H9 (cell line): ENCODE results near the gene SLC2A10. TPM values are rescaled to one million over a fixed set of nuclear protein-coding genes. Genes with fewer than 3 reads are reported as not detected.
A peak's percentile ranks its signal among the peaks of the same experiment; 100 is the strongest.

ENCODE experiments used
- DNase-seq: peaks from one replicate; pipeline ENCODE4 v3.0.0-alpha.2; 2017
- H2AFZ ChIP-seq: one replicate; pipeline ENCODE4 v1.6.1; 2013; ENCODE audit warnings: mild to moderate bottlenecking, low read length, control low read depth, moderate library complexity
- H2AK5ac ChIP-seq: 2 replicates; pipeline ENCODE4 v1.6.1; 2013; ENCODE audit warnings: low read length, control low read depth, mixed read lengths; ENCODE audit not compliant: insufficient read length
- H2BK120ac ChIP-seq: one replicate; pipeline ENCODE4 v1.6.1; 2013; ENCODE audit warnings: low read depth, mild to moderate bottlenecking, low read length, control low read depth, inconsistent platforms; ENCODE audit not compliant: poor library complexity, severe bottlenecking
- H2BK12ac ChIP-seq: 2 replicates; pipeline ENCODE4 v1.6.1; 2013; ENCODE audit warnings: low read length, control low read depth, mixed read lengths, low read depth; ENCODE audit not compliant: insufficient read length
- H2BK15ac ChIP-seq: 2 replicates; pipeline ENCODE4 v1.6.1; 2013; ENCODE audit warnings: low read depth, low read length, control low read depth
- H2BK20ac ChIP-seq: one replicate; pipeline ENCODE4 v1.6.1; 2013; ENCODE audit warnings: low read depth, mild to moderate bottlenecking, low read length, control low read depth, inconsistent platforms; ENCODE audit not compliant: poor library complexity, severe bottlenecking
- H2BK5ac ChIP-seq: 2 replicates; pipeline ENCODE4 v1.6.1; 2013; ENCODE audit warnings: low read length, control low read depth, mixed read lengths; ENCODE audit not compliant: insufficient read length
- H3K14ac ChIP-seq: 2 replicates; pipeline ENCODE4 v1.6.1; 2013; ENCODE audit warnings: low read length, control low read depth; ENCODE audit not compliant: insufficient read depth
- H3K18ac ChIP-seq: 2 replicates; pipeline ENCODE4 v1.6.1; 2013; ENCODE audit warnings: low read depth, mild to moderate bottlenecking, mixed read lengths, low read length, control low read depth; ENCODE audit not compliant: insufficient read length
- H3K23ac ChIP-seq: 2 replicates; pipeline ENCODE4 v1.6.1; 2013; ENCODE audit warnings: low read length, control low read depth, mixed read lengths, low read depth; ENCODE audit not compliant: insufficient read length
- H3K23me2 ChIP-seq: 2 replicates; pipeline ENCODE4 v1.6.1; 2013; ENCODE audit warnings: low read depth, mild to moderate bottlenecking, mixed read lengths, low read length, control low read depth; ENCODE audit not compliant: insufficient read length, poor library complexity, severe bottlenecking
- H3K27ac ChIP-seq: 2 replicates; pipeline ENCODE4 v1.5.1; 2013; ENCODE audit warnings: low read length, control low read depth, mixed read lengths, low read depth; ENCODE audit not compliant: insufficient read length
- H3K27me3 ChIP-seq: 2 replicates; pipeline ENCODE4 v1.6.1; 2013; ENCODE audit warnings: low read length, control low read depth, inconsistent platforms; ENCODE audit not compliant: insufficient read depth
- H3K4ac ChIP-seq: 2 replicates; pipeline ENCODE4 v1.6.1; 2013; ENCODE audit warnings: low read depth, mild to moderate bottlenecking, control low read depth, inconsistent platforms, low read length, moderate library complexity
- H3K4me1 ChIP-seq: 2 replicates; pipeline ENCODE4 v1.6.1; 2013; ENCODE audit warnings: low read length, control low read depth, inconsistent platforms; ENCODE audit not compliant: insufficient read depth
- H3K4me2 ChIP-seq: 2 replicates; pipeline ENCODE4 v1.6.1; 2013; ENCODE audit warnings: low read length, control low read depth, mixed read lengths; ENCODE audit not compliant: insufficient read length, insufficient read depth
- H3K56ac ChIP-seq: 2 replicates; pipeline ENCODE4 v1.6.1; 2013; ENCODE audit warnings: low read depth, mild to moderate bottlenecking, mixed read lengths, low read length, control low read depth; ENCODE audit not compliant: insufficient read length
- H3K79me1 ChIP-seq: 2 replicates; pipeline ENCODE4 v1.6.1; 2013; ENCODE audit warnings: low read depth, mild to moderate bottlenecking, moderate library complexity, low read length, control low read depth, inconsistent platforms; ENCODE audit not compliant: insufficient read depth, poor library complexity, severe bottlenecking
- H3K79me2 ChIP-seq: 2 replicates; pipeline ENCODE4 v1.6.1; 2013; ENCODE audit warnings: low read length, control low read depth, inconsistent platforms; ENCODE audit not compliant: insufficient read depth
- H3K9ac ChIP-seq: 2 replicates; pipeline ENCODE4 v1.6.1; 2013; ENCODE audit warnings: low read length, control low read depth, mixed read lengths; ENCODE audit not compliant: insufficient read length; ENCODE audit errors: extremely low read depth
- H3K9me3 ChIP-seq: one replicate; pipeline ENCODE4 v1.6.1; 2013; ENCODE audit warnings: low read depth, low read length, inconsistent platforms; ENCODE audit not compliant: control insufficient read depth
- H3T11ph ChIP-seq: one replicate; pipeline ENCODE4 v1.6.1; 2013; ENCODE audit warnings: mild to moderate bottlenecking, low read length, control low read depth, inconsistent platforms
- H4K20me1 ChIP-seq: one replicate; pipeline ENCODE4 v1.6.1; 2013; ENCODE audit not compliant: control insufficient read depth, insufficient read length, insufficient read depth
- H4K5ac ChIP-seq: 2 replicates; pipeline ENCODE4 v1.6.1; 2013; ENCODE audit warnings: low read depth, mild to moderate bottlenecking, mixed read lengths, low read length, control low read depth; ENCODE audit not compliant: insufficient read length
- H4K8ac ChIP-seq: replicated peaks from 2 replicates; pipeline ENCODE4 v1.6.1; 2013; ENCODE audit warnings: low read length, control low read depth, mixed read lengths, low read depth; ENCODE audit not compliant: insufficient read length
- H4K91ac ChIP-seq: 2 replicates; pipeline ENCODE4 v1.6.1; 2013; ENCODE audit warnings: low read depth, mild to moderate bottlenecking, moderate library complexity, mixed read lengths, low read length, control low read depth; ENCODE audit not compliant: insufficient read length
- H3K27ac Mint-ChIP-seq, 3 experiments: 2 replicates in 2 of 3; 3 replicates in 1 of 3; pipeline ENCODE4 v1.8.0; 2020 to 2021; ENCODE audit warnings: mixed read lengths in 3 of 3, mild to moderate bottlenecking in 1 of 3, moderate library complexity in 1 of 3
- H3K27me3 Mint-ChIP-seq: 2 replicates; pipeline ENCODE4 v1.8.0; 2021; ENCODE audit warnings: low read depth, mild to moderate bottlenecking, moderate library complexity, mixed read lengths
- H3K36me3 Mint-ChIP-seq, 3 experiments: 2 replicates in 2 of 3; 3 replicates in 1 of 3; pipeline ENCODE4 v1.8.0; 2020 to 2021; ENCODE audit warnings: low read depth in 3 of 3, mixed read lengths in 3 of 3; ENCODE audit not compliant: insufficient read depth in 1 of 3
- H3K4me1 Mint-ChIP-seq, 2 experiments: 2 replicates each; pipeline ENCODE4 v1.8.0; 2020; ENCODE audit warnings: mixed read lengths in 2 of 2
- H3K4me3 Mint-ChIP-seq, 2 experiments: 2 replicates in 1 of 2; 3 replicates in 1 of 2; pipeline ENCODE4 v1.8.0; 2020 to 2021; ENCODE audit warnings: mild to moderate bottlenecking in 2 of 2, mixed read lengths in 2 of 2, moderate library complexity in 1 of 2
- H3K9me3 Mint-ChIP-seq, 2 experiments: 2 replicates in 1 of 2; 3 replicates in 1 of 2; pipeline ENCODE4 v1.8.0; 2020; ENCODE audit warnings: mild to moderate bottlenecking in 2 of 2, mixed read lengths in 2 of 2, moderate library complexity in 1 of 2
- WGBS: extraction: QIAGEN DNeasy Blood & Tissue Kit; methylation state at CpG from one replicate; pipeline ENCODE4 v1.1.7; 2013; ENCODE audit warnings: missing lambda C conversion rate, low lambda C conversion rate, mixed read lengths; ENCODE audit not compliant: insufficient read length; ENCODE audit errors: extremely low coverage; 5-methylcytosine and 5-hydroxymethylcytosine counted together
- total RNA-seq: library from RNA; stranded (reverse); gene quantifications from 2 replicates; pipeline ENCODE4 v1.2.1, GENCODE V29; 2021
- TF ChIP-seq, protein P1 (sequence below): fragments of 200-600 bp; sonication (generic); conservative IDR thresholded peaks from 3 replicates; pipeline ENCODE4 v1.8.0; 2021; ENCODE audit warnings: antibody characterized with exemption, mild to moderate bottlenecking

Gene SLC2A10
- total RNA-seq, 1 experiment from 2014 or later: 8.2 TPM

DNA sequence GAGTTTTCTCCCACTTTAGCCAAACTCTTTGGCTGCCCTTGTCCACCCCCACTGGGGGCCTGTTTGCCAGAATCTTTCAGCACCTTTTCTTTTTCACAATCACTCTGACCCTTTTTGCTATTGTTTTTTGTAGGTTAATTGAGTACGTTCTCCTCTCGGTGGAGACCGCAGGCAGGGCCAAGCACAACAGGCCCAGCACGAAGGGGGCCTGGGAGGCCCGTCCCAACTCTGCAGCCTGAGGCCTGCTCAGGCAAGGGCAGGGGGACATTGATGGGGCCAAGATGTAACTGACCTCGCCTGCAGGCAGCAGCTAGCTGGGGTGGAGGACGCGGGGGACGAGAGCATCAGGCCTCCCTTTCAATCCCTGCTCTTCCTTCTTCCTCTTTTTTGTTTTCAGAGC lies 47.7 kb downstream of the SLC2A10 start:
- Mint-ChIP-seq H3K4me1 (peaks cover 7 to 19% of the 10 kb centered on the region in 2 experiments), H3K4me3 (no peak overlapping the region), H3K27ac (peak overlapping the region in 2 of 3 experiments; percentile 28 to 53; a peak in 1 of 7 replicates), H3K36me3 (no peaks in the 10 kb centered on the region; a peak in 1 of 7 replicates), H3K9me3 (no peaks in the 10 kb centered on the region; a peak in 1 of 5 replicates), H3K27me3 (no peaks in the 10 kb centered on the region; the same call in 1 of the 2 replicates)
- TF ChIP-seq, protein P1, sequence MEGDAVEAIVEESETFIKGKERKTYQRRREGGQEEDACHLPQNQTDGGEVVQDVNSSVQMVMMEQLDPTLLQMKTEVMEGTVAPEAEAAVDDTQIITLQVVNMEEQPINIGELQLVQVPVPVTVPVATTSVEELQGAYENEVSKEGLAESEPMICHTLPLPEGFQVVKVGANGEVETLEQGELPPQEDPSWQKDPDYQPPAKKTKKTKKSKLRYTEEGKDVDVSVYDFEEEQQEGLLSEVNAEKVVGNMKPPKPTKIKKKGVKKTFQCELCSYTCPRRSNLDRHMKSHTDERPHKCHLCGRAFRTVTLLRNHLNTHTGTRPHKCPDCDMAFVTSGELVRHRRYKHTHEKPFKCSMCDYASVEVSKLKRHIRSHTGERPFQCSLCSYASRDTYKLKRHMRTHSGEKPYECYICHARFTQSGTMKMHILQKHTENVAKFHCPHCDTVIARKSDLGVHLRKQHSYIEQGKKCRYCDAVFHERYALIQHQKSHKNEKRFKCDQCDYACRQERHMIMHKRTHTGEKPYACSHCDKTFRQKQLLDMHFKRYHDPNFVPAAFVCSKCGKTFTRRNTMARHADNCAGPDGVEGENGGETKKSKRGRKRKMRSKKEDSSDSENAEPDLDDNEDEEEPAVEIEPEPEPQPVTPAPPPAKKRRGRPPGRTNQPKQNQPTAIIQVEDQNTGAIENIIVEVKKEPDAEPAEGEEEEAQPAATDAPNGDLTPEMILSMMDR: no peak
- no peaks in the 10 kb centered on the region for H4K20me1 ChIP-seq
- H3K9ac ChIP-seq: no peak overlapping the region
- H3K4ac ChIP-seq: no peak overlapping the region
- no peak overlapping the region for H4K8ac ChIP-seq
- H3T11ph ChIP-seq: no peak overlapping the region
- no peaks in the 10 kb centered on the region for H3K4me1 ChIP-seq
- H4K91ac ChIP-seq: no peak overlapping the region
- H2AK5ac ChIP-seq: no peak overlapping the region
- no peak overlapping the region for H3K27ac ChIP-seq
- H3K18ac ChIP-seq: no peak overlapping the region
- H2BK5ac ChIP-seq: no peak overlapping the region
- no peak overlapping the region for H2BK20ac ChIP-seq
- no peaks in the 10 kb centered on the region for H3K23me2 ChIP-seq
- H2BK15ac ChIP-seq: no peak overlapping the region
- no peaks in the 10 kb centered on the region for H3K9me3 ChIP-seq
- no peak overlapping the region for H4K5ac ChIP-seq
- H3K27me3 ChIP-seq: no peaks in the 10 kb centered on the region
- no peak overlapping the region for H3K23ac ChIP-seq
- no peak overlapping the region for H2BK12ac ChIP-seq
- no peaks in the 10 kb centered on the region for H3K79me1 ChIP-seq
- H2AFZ ChIP-seq: no peak overlapping the region
- no peak overlapping the region for H3K4me2 ChIP-seq
- WGBS: no CpG with 5 or more reads among the region's 9 CpGs
- no peaks in the 10 kb centered on the region for H3K79me2 ChIP-seq
- no peak for DNase-seq
- no peak overlapping the region for H2BK120ac ChIP-seq
- no peak overlapping the region for H3K56ac ChIP-seq
- no peak overlapping the region for H3K14ac ChIP-seq
